Stomach smooth muscle (tissue), 2 donors: ENCODE data around the gene ERRFI1.
"Not testable (repeated sequence)": the region's sequence is repeated elsewhere in the genome, so short reads cannot be mapped to it uniquely, and the experiment has no call there.

Experiments used
- H3K27ac ChIP-seq: one replicate; pipeline ENCODE4 v1.7.0; 2013; ENCODE audit warnings: mild to moderate bottlenecking, low read length, inconsistent platforms
- H3K27me3 ChIP-seq, 2 donors: one replicate each; pipeline ENCODE4 v1.7.0; 2013; ENCODE audit warnings: low read length in 2 of 2; ENCODE audit not compliant: insufficient read depth in 2 of 2, control insufficient read depth in 1 of 2
- H3K36me3 ChIP-seq, 2 donors: one replicate each; pipeline ENCODE4 v1.7.0; 2013; ENCODE audit warnings: low read length in 2 of 2; ENCODE audit not compliant: control insufficient read depth in 2 of 2, insufficient read depth in 2 of 2
- H3K4me1 ChIP-seq: one replicate; pipeline ENCODE4 v1.7.0; 2013; ENCODE audit warnings: low read length; ENCODE audit not compliant: control insufficient read depth, insufficient read depth
- H3K4me3 ChIP-seq, 2 donors: one replicate each; pipeline ENCODE4 v1.7.0; 2013; ENCODE audit warnings: low read length in 2 of 2
- H3K9ac ChIP-seq, 2 donors: one replicate each; pipeline ENCODE4 v1.7.0; 2013; ENCODE audit warnings: low read length in 2 of 2, mild to moderate bottlenecking in 1 of 2
- H3K9me3 ChIP-seq, 2 donors: one replicate each; pipeline ENCODE4 v1.7.0; 2013; ENCODE audit warnings: low read length in 2 of 2; ENCODE audit not compliant: control insufficient read depth in 2 of 2
- donor health status: healthy.
- donor health status: Pancreatic carcinoma.

ERRFI1 gene

DNA sequence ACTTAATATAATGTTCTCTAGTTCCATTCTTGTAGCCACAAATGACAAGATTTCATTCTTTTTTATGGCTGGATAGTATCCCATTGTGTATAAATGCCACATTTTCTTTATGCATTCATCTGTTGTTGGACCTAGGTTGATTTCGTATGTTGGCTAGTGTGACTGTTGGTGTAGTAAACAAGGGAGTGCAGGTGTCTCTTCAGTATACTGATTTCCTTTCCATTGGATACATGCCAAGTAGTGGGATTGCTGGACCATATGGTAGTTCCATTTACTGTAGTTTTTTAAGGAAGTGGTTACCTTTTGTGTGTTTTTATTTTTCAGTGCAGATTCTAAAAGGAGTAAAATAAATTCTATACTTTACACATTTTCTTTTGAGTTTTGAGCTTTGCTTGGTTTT, 58.9 kb downstream of the ERRFI1 start:
- Histone ChIP-seq H3K9ac (no peak overlapping the region), H3K4me1 (peaks cover 5% of the 10 kb centered on the region), H3K4me3 (no peak overlapping the region), H3K27ac (no peak overlapping the region), H3K9me3 (no peaks in the 10 kb centered on the region), H3K27me3 (no peaks in the 10 kb centered on the region), H3K36me3 (peaks cover 52 to 54% of the 10 kb centered on the region in 2 donors)

DNA sequence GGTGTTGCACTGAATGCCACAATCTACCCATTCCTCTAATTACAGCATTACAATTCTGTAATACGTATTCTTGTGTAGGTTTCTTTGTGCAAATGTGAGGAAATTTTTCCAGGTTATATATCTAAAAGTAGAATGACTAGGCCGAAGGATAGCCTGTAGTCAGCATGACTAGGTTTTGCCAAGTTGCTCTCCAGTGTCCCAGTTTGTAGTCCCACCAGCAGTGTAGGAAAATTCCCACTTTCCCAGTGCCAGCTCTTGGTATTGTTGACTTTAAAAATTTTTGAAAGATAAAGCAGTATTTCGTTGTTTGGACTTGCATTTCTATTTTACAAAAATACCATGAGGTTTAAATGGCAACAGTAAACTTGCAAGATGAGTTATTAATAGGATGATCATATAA, 61.6 kb downstream of the ERRFI1 start:
- H3K4me1 ChIP-seq: peaks cover 10% of the 10 kb centered on the region
- H3K9ac ChIP-seq: no peak overlapping the region
- no peak overlapping the region for H3K4me3 ChIP-seq

DNA sequence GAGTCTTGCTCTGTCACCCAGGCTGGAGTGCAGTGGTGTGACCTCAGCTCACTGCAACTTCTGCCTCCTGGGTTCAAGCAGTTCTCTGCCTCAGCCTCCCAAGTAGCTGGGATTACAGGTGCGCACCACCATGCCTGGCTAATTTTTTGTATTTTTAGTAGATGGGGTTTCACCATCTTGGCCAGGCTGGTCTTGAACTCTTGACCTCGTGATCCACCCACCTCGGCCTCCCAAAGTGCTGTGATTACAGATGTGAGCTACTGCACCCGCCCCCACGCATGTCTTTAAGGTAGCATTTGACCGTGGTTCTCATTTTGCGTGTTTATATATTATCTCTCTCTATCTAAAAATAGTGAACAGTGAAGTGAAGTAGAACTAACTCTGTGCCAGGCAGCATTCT, 62.3 kb downstream of the ERRFI1 start:
- H3K4me3 ChIP-seq, H3K27ac ChIP-seq, H3K27me3 ChIP-seq, H3K9ac ChIP-seq, H3K9me3 ChIP-seq: not testable (repeated sequence)
- Histone ChIP-seq H3K4me1 (peaks cover 10% of the 10 kb centered on the region), H3K36me3 (peaks cover 26 to 33% of the 10 kb centered on the region in 2 donors)

More for the DNA sequence above, 61.6 kb downstream of the ERRFI1 start:
- Histone ChIP-seq H3K36me3 (peaks cover 32 to 37% of the 10 kb centered on the region in 2 donors), H3K27ac (no peak overlapping the region), H3K27me3 (no peaks in the 10 kb centered on the region), H3K9me3 (no peaks in the 10 kb centered on the region)

DNA sequence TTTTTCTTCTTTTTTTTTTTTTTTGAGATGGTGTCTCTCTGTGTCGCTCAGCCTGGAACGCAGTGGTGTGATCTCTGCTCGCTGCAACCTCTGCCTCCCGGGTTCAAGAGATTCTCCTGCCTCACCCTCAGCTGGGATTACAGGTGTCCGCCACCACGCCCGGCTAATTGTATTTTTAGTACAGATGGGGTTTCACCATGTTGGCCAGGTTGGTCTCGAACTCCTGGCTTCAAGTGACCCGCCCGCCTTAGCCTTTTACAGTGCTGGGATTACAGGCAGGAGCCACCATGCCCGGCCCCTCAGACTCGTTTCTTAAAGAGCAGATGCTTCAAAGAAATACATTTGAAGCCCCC, 62.8 kb downstream of the ERRFI1 start:
- H3K27ac ChIP-seq: not testable (repeated sequence)

DNA sequence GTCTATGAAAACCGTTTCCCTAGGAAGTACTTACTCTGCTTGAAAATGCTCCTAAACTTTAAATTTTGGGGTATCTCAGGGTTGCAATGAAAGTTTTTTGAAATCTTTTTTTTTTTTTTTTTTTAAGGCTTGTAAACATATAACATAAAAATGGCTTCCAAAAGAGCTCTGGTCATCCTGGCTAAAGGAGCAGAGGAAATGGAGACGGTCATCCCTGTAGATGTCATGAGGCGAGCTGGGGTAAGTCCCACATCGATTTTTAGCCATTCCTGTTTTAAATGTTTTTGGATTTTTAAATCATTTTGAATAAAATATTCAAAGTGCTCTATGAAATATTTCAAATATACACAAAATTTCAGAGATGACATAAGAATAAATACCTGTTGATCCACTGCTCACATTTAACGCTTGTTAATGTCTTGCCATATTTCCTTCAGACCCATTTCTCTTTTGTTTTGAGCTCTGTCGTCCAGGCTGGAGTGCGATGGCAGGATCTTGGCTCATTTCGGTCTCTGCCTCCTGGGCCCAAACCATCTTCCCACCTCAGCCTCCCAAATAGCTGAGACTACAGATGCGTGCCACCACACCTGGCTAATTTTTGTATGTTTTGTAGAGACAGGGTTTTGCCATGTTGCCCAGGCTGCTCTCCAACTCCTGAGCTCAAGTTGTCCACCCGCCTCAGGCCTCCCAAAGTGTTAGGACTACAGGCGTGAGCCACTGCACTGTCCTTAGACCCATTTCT, 63.3 kb downstream of the ERRFI1 start:
- Histone ChIP-seq H3K36me3 (peaks cover 25 to 31% of the 10 kb centered on the region in 2 donors), H3K9ac (peak overlapping the region in 1 of 2 donors; percentile 91), H3K27ac (no peak overlapping the region), H3K9me3 (no peaks in the 10 kb centered on the region), H3K4me1 (peaks cover 10% of the 10 kb centered on the region), H3K4me3 (peak overlapping the region; percentile 84 to 92), H3K27me3 (no peaks in the 10 kb centered on the region)

More for the DNA sequence above, 62.8 kb downstream of the ERRFI1 start:
- H3K36me3 ChIP-seq: peaks cover 25 to 31% of the 10 kb centered on the region in 2 donors
- H3K9me3 ChIP-seq, H3K27me3 ChIP-seq, H3K4me3 ChIP-seq, H3K9ac ChIP-seq: not testable (repeated sequence)
- H3K4me1 ChIP-seq: peaks cover 10% of the 10 kb centered on the region

DNA sequence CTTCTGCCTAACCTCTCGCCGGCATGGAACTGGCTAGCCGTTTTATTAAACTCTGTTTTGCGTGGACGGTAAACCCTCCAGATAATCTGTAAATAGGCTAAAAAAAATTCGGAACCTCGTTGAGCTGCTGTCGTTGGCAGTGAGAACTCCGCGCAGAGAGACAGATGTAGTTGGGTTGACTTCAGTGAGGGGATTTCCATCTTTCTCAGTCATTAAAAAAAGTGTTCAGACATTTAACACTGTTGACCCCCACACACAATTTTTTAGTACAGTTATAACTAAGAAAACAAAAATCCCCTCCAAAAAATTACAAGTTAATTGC, 64.1 kb downstream of the ERRFI1 start:
- Histone ChIP-seq H3K9me3 (no peaks in the 10 kb centered on the region), H3K27ac (peak overlapping the region; percentile 89)

More for the DNA sequence above, 64.1 kb downstream of the ERRFI1 start:
- Histone ChIP-seq H3K4me3 (peak overlapping the region; percentile 84 to 92), H3K36me3 (peaks cover 25 to 28% of the 10 kb centered on the region in 2 donors), H3K27me3 (no peaks in the 10 kb centered on the region), H3K9ac (peak overlapping the region; percentile 91 to 96), H3K4me1 (peaks cover 10% of the 10 kb centered on the region)
